HepG2 (cell line): ENCODE data around the gene RAD51D. TPM values are rescaled to one million over a fixed set of nuclear protein-coding genes. Genes with fewer than 3 reads are reported as not detected.

Source experiments
- CENPX ChIP-seq: sonication (generic); formaldehyde crosslinking; IDR thresholded peaks from 2 replicates; pipeline ENCODE4 v1.9.0; 2021; ENCODE audit warnings: mild to moderate bottlenecking, missing genetic modification reagents, moderate library complexity
- DPF2 ChIP-seq: sonication (generic); formaldehyde crosslinking; IDR thresholded peaks from 2 replicates; pipeline ENCODE4 v1.4.0; 2020; ENCODE audit warnings: mild to moderate bottlenecking, low read depth, missing genetic modification reagents, borderline replicate concordance
- SP1 ChIP-seq, 2 experiments: fragments of 450-650 bp in 1 of 2; sonication (generic) in 1 of 2; formaldehyde crosslinking in 1 of 2; IDR thresholded peaks; 2 replicates each; pipeline versions ENCODE4 v1.4.0 to v1.6.1; 2016 to 2020; ENCODE audit warnings: missing genetic modification reagents in 1 of 2
- ZFP36L1 ChIP-seq: sonication (generic); formaldehyde crosslinking; IDR thresholded peaks from 2 replicates; pipeline ENCODE4 v1.8.0; 2022; ENCODE audit warnings: mild to moderate bottlenecking, missing genetic modification reagents, moderate library complexity
- ZNF547 ChIP-seq: sonication (generic); formaldehyde crosslinking; IDR thresholded peaks from 2 replicates; pipeline ENCODE4 v1.5.1; 2020; ENCODE audit warnings: mild to moderate bottlenecking, missing genetic modification reagents
- ZNF552 ChIP-seq: sonication (generic); formaldehyde crosslinking; IDR thresholded peaks from 2 replicates; pipeline ENCODE4 v1.9.0; 2022; ENCODE audit warnings: missing genetic modification reagents, mild to moderate bottlenecking, borderline replicate concordance
- ZNF749 ChIP-seq: sonication (generic); formaldehyde crosslinking; IDR thresholded peaks from 2 replicates; pipeline ENCODE4 v1.8.0; 2022; ENCODE audit warnings: mild to moderate bottlenecking, missing genetic modification reagents, moderate library complexity, borderline replicate concordance
- ZNF775 ChIP-seq: sonication (generic); formaldehyde crosslinking; IDR thresholded peaks from 2 replicates; pipeline ENCODE4 v1.4.0; 2020; ENCODE audit warnings: missing genetic modification reagents, mild to moderate bottlenecking, moderate library complexity, borderline replicate concordance
- polyA plus RNA-seq, 8 experiments: library from polyadenylated mRNA; depleted of rRNA in 3 of 8; stranded (reverse) in 7 of 8; unstranded in 1 of 8; fragments of >200 nt; fragmentation: Illumina TruSeq in 4 of 8; extraction: Trizol in 4 of 8; gene quantifications; 2 replicates each; pipeline versions ENCODE4 v1.2.1 to v1.2.3, GENCODE V29; 2011 to 2016; ENCODE audit warnings: low read depth in 4 of 8, missing spikeins in 1 of 8, mixed read lengths in 1 of 8; ENCODE audit not compliant: insufficient read depth in 1 of 8
- total RNA-seq, 5 experiments: library from RNA; depleted of rRNA; stranded (reverse); fragments of >200 nt; fragmentation: Illumina TruSeq; extraction: Trizol; gene quantifications; 2 replicates each; pipeline ENCODE4 v1.2.3, GENCODE V29; 2016; ENCODE audit warnings: low read depth in 1 of 5
- TF ChIP-seq, protein P1 (sequence below): sonication (generic); formaldehyde crosslinking; IDR thresholded peaks from 2 replicates; pipeline ENCODE4 v1.4.0; 2020; ENCODE audit warnings: missing genetic modification reagents, borderline replicate concordance
- TF ChIP-seq, protein P2 (sequence below): fragments of 450-650 bp; IDR thresholded peaks from 2 replicates; pipeline ENCODE4 v1.6.1; 2017; ENCODE audit warnings: mild to moderate bottlenecking
- TF ChIP-seq, protein P3 (sequence below): sonication (generic); formaldehyde crosslinking; conservative IDR thresholded peaks from 2 replicates; pipeline ENCODE4 v1.4.0; 2020; ENCODE audit warnings: missing genetic modification reagents
- TF ChIP-seq, protein P4 (sequence below): sonication (generic); formaldehyde crosslinking; IDR thresholded peaks from 2 replicates; pipeline ENCODE4 v1.4.0; 2020; ENCODE audit warnings: missing genetic modification reagents, borderline replicate concordance
- TF ChIP-seq, protein P5 (sequence below): sonication (generic); formaldehyde crosslinking; IDR thresholded peaks from 2 replicates; pipeline ENCODE4 v1.8.1; 2023; ENCODE audit warnings: mild to moderate bottlenecking, missing genetic modification reagents, borderline replicate concordance

Gene RAD51D
- total and polyA plus RNA-seq, 2 of the 13 experiments (the other 11 are each of a cell fraction or from before 2014, with no cell fraction given) = 6.7 to 13.1 TPM

DNA sequence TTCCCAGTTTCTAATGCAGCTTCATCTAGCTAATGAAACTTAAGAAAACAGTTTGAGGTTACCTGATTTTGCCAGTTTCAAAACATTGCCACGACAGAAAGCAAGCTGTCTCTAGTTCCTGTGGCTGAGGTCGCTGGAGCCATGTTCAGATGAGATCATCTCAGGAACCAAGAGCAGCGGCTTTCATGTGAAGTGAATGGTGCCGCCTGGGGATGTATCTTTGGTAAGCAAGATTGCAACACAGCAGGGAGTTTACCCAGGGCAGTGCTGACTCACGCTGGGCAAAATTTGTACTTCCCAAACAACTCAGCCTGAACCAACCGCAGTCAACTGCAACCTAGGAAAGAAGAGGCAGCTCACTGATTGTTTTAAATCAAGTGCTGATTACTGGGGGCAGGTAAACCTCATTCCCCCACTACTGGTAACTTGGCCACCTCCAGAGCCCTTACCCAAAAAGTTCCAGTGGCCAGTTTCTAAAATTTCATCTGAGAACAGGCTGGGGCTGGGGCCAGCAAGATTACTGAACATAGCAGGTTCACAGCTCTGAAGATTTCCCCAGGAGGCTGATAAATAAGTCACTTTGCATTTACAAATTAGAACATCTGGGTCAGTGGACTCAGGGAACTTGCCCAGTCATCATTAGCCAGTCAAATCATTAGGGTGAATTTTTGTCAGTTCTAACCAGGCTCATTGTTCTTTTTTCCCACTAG lies 56.0 kb downstream of the RAD51D start, which contains the start of gene RFFL (continued):
- TF ChIP-seq, protein P1, sequence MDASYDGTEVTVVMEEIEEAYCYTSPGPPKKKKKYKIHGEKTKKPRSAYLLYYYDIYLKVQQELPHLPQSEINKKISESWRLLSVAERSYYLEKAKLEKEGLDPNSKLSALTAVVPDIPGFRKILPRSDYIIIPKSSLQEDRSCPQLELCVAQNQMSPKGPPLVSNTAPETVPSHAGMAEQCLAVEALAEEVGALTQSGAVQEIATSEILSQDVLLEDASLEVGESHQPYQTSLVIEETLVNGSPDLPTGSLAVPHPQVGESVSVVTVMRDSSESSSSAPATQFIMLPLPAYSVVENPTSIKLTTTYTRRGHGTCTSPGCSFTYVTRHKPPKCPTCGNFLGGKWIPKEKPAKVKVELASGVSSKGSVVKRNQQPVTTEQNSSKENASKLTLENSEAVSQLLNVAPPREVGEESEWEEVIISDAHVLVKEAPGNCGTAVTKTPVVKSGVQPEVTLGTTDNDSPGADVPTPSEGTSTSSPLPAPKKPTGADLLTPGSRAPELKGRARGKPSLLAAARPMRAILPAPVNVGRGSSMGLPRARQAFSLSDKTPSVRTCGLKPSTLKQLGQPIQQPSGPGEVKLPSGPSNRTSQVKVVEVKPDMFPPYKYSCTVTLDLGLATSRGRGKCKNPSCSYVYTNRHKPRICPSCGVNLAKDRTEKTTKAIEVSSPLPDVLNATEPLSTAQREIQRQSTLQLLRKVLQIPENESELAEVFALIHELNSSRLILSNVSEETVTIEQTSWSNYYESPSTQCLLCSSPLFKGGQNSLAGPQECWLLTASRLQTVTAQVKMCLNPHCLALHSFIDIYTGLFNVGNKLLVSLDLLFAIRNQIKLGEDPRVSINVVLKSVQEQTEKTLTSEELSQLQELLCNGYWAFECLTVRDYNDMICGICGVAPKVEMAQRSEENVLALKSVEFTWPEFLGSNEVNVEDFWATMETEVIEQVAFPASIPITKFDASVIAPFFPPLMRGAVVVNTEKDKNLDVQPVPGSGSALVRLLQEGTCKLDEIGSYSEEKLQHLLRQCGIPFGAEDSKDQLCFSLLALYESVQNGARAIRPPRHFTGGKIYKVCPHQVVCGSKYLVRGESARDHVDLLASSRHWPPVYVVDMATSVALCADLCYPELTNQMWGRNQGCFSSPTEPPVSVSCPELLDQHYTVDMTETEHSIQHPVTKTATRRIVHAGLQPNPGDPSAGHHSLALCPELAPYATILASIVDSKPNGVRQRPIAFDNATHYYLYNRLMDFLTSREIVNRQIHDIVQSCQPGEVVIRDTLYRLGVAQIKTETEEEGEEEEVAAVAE (CRISPR knock-in tag) = peak; percentile 73; the same call in 1 of the 2 replicates
- TF ChIP-seq, protein P2, sequence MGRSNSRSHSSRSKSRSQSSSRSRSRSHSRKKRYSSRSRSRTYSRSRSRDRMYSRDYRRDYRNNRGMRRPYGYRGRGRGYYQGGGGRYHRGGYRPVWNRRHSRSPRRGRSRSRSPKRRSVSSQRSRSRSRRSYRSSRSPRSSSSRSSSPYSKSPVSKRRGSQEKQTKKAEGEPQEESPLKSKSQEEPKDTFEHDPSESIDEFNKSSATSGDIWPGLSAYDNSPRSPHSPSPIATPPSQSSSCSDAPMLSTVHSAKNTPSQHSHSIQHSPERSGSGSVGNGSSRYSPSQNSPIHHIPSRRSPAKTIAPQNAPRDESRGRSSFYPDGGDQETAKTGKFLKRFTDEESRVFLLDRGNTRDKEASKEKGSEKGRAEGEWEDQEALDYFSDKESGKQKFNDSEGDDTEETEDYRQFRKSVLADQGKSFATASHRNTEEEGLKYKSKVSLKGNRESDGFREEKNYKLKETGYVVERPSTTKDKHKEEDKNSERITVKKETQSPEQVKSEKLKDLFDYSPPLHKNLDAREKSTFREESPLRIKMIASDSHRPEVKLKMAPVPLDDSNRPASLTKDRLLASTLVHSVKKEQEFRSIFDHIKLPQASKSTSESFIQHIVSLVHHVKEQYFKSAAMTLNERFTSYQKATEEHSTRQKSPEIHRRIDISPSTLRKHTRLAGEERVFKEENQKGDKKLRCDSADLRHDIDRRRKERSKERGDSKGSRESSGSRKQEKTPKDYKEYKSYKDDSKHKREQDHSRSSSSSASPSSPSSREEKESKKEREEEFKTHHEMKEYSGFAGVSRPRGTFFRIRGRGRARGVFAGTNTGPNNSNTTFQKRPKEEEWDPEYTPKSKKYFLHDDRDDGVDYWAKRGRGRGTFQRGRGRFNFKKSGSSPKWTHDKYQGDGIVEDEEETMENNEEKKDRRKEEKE = no peak
- TF ChIP-seq ZNF775 (CRISPR knock-in tag) (no peak), ZNF552 (no peak), CENPX (CRISPR knock-in tag) (no peak), ZNF547 (peak; percentile 25; the same call in 1 of the 2 replicates), SP1 (IDR thresholded peaks at IDR 0.05) (no peak), SP1 (CRISPR knock-in tag; IDR thresholded peaks at IDR 0.05) (no peak), ZNF749 (peak; percentile 56; the same call in 1 of the 2 replicates), DPF2 (CRISPR knock-in tag) (peak; percentile 75; the same call in 1 of the 2 replicates), ZFP36L1 (CRISPR knock-in tag) (peak; percentile 70; the same call in 1 of the 2 replicates)
- TF ChIP-seq, protein P3, sequence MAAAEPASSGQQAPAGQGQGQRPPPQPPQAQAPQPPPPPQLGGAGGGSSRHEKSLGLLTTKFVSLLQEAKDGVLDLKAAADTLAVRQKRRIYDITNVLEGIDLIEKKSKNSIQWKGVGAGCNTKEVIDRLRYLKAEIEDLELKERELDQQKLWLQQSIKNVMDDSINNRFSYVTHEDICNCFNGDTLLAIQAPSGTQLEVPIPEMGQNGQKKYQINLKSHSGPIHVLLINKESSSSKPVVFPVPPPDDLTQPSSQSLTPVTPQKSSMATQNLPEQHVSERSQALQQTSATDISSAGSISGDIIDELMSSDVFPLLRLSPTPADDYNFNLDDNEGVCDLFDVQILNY (CRISPR knock-in tag) = no peak
- TF ChIP-seq, protein P4, sequence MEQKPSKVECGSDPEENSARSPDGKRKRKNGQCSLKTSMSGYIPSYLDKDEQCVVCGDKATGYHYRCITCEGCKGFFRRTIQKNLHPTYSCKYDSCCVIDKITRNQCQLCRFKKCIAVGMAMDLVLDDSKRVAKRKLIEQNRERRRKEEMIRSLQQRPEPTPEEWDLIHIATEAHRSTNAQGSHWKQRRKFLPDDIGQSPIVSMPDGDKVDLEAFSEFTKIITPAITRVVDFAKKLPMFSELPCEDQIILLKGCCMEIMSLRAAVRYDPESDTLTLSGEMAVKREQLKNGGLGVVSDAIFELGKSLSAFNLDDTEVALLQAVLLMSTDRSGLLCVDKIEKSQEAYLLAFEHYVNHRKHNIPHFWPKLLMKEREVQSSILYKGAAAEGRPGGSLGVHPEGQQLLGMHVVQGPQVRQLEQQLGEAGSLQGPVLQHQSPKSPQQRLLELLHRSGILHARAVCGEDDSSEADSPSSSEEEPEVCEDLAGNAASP (CRISPR knock-in tag) = 0 out of 2 replicates have a peak, but pooled peaks have one; percentile 34
- TF ChIP-seq, protein P5, sequence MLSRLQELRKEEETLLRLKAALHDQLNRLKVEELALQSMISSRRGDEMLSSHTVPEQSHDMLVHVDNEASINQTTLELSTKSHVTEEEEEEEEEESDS (CRISPR knock-in tag) = no peak
